VCaP (cell line): ENCODE results near the gene KRTAP10-5.
A peak's percentile ranks its signal among the peaks of the same experiment; 100 is the strongest.

ENCODE experiments used
- H3K27ac ChIP-seq: fragments of 450-650 bp; 2 replicates; pipeline ENCODE4 v1.5.1; 2017
- CTCF ChIP-seq: fragments of 450-650 bp; conservative IDR thresholded peaks from 2 replicates; pipeline ENCODE4 v1.5.1; 2017; ENCODE audit warnings: mild to moderate bottlenecking, moderate library complexity

Gene KRTAP10-5

GRCh38 chr21:44533891-44534627, 46.3 kb downstream of the KRTAP10-5 start:
- TF ChIP-seq CTCF: no peak
- peak overlapping the region; percentile 59 for H3K27ac ChIP-seq

GRCh38 chr21:44533121-44533890, 47.1 kb downstream of the KRTAP10-5 start:
- H3K27ac ChIP-seq: peak overlapping the region; percentile 59
- TF ChIP-seq CTCF: peak; percentile 13; the same call in 1 of the 2 replicates

GRCh38 chr21:44532712-44533111, 47.7 kb downstream of the KRTAP10-5 start:
- no peak overlapping the region; the same call in 1 of the 2 replicates for H3K27ac ChIP-seq
- no peak for TF ChIP-seq CTCF

- H3K27ac ChIP-seq: no peak overlapping the region
Measured at GRCh38 chr21:44531606-44532564, 48.5 kb downstream of the KRTAP10-5 start.

GRCh38 chr21:44530903-44531605, 49.4 kb downstream of the KRTAP10-5 start:
- no peak for TF ChIP-seq CTCF
- H3K27ac ChIP-seq: no peak overlapping the region

More at GRCh38 chr21:44531606-44532564, 48.5 kb downstream of the KRTAP10-5 start:
- TF ChIP-seq CTCF: no peak

- H3K27ac ChIP-seq: no peak overlapping the region
- no peak for TF ChIP-seq CTCF
Measured at GRCh38 chr21:44530221-44530902, 50.0 kb downstream of the KRTAP10-5 start.
